ENCODE data around the gene FOXP2. TPM values are rescaled to one million over a fixed set of nuclear protein-coding genes. Genes with fewer than 3 reads are reported as not detected.

The FOXP2 gene
- total RNA-seq, 1 donor from 2014 or later = 5.3 TPM

- H3K36me3 ChIP-seq (ENCODE audit: control insufficient read depth, insufficient read depth, low read length) = no peaks in the 10 kb centered on the region
- no peaks in the 10 kb centered on the region for H3K27me3 ChIP-seq (ENCODE audit: control insufficient read depth, insufficient read depth, low read length)
- FAIRE-seq = no peak
Measured at GRCh38 chr7:114444196-114444595, 29.6 kb downstream of the FOXP2 start.

DNA sequence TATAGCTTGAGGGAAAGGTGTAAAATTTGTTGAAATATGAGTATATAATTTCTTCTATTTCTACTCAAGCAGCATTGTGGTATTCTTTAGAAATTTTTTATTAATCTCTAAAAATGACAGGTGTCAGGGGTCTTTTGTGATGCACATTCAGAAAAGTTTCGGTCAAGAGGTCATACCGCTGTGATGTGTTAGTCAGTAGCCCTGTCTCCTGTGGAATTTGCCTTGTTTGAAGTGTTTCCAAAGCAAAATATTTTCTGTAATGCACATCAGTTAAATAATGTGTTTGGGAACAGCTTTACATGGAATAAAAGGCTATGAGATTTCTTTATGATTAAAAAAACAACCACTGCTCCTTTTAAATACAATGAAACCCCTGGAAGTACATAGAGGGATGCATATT lies 35.8 kb downstream of the FOXP2 start:
- no peak overlapping the region for H3K4me3 ChIP-seq (ENCODE audit: low read depth, low read length)
- no peak for FAIRE-seq
- H3K36me3 ChIP-seq (ENCODE audit: control insufficient read depth, insufficient read depth, low read length) = no peaks in the 10 kb centered on the region
- TF ChIP-seq, protein P1, sequence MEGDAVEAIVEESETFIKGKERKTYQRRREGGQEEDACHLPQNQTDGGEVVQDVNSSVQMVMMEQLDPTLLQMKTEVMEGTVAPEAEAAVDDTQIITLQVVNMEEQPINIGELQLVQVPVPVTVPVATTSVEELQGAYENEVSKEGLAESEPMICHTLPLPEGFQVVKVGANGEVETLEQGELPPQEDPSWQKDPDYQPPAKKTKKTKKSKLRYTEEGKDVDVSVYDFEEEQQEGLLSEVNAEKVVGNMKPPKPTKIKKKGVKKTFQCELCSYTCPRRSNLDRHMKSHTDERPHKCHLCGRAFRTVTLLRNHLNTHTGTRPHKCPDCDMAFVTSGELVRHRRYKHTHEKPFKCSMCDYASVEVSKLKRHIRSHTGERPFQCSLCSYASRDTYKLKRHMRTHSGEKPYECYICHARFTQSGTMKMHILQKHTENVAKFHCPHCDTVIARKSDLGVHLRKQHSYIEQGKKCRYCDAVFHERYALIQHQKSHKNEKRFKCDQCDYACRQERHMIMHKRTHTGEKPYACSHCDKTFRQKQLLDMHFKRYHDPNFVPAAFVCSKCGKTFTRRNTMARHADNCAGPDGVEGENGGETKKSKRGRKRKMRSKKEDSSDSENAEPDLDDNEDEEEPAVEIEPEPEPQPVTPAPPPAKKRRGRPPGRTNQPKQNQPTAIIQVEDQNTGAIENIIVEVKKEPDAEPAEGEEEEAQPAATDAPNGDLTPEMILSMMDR (IDR thresholded peaks at IDR 0.05; ENCODE audit: insufficient read depth, low read length, severe bottlenecking) = no peak
- no peak for DNase-seq (ENCODE audit: low read depth)
- no peaks in the 10 kb centered on the region for H3K27me3 ChIP-seq (ENCODE audit: control insufficient read depth, insufficient read depth, low read length)

More at GRCh38 chr7:114444196-114444595, 29.6 kb downstream of the FOXP2 start:
- H3K4me3 ChIP-seq (ENCODE audit: low read depth, low read length) = no peak overlapping the region
- DNase-seq (ENCODE audit: low read depth) = no peak
- TF ChIP-seq, protein P1 (IDR thresholded peaks at IDR 0.05; ENCODE audit: insufficient read depth, low read length, severe bottlenecking) = no peak

DNA sequence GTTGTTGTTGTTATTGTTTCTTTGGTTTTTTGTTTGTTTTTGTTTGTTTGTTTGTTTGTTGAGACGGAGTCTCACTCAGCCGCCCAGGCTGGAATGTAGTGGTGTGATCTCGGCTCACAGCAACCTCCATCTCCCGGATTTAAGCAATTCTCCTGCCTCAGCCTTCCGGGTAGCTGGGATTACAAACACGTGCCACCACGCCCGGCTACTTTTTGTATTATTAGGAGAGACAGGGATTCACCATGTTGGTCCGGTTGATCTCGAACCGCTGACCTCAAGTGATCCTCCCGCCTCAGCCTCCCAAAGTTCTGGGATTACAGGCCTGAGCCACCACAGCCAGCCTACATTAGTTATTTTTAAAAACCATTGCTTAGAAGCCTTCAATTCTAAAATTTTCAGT lies 45.0 kb downstream of the FOXP2 start:
- Histone ChIP-seq H3K4me3 (ENCODE audit: low read depth, low read length) (no peak overlapping the region), H3K36me3 (ENCODE audit: control insufficient read depth, insufficient read depth, low read length) (no peaks in the 10 kb centered on the region), H3K27me3 (ENCODE audit: control insufficient read depth, insufficient read depth, low read length) (no peaks in the 10 kb centered on the region)
- TF ChIP-seq, protein P1 (IDR thresholded peaks at IDR 0.05; ENCODE audit: insufficient read depth, low read length, severe bottlenecking) = no peak
- FAIRE-seq (no peak), DNase-seq (ENCODE audit: low read depth) (no peak)

- FAIRE-seq = no peak
Measured at GRCh38 chr7:114460021-114460420, 45.4 kb downstream of the FOXP2 start.

DNA sequence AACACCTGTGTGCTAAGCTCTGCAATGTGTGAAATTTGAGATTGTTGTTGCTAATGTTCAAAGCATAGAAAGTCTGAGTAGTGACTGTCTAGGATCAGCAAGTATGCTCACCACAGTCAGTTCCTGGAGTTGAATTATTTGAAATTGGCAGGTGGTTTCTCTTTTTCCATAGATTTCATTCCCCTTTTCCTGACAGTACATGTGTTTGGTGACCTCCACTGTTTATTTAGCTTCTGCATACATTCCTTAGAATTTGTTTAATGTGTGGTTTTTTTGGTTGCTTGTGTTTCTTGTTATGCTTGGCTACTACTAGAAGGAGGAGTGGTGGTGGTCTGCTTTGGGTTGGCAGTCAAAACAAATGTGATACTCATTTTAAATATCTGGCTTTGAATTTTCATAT lies 52.3 kb downstream of the FOXP2 start:
- Histone ChIP-seq H3K4me3 (ENCODE audit: low read depth, low read length) (no peak overlapping the region), H3K36me3 (ENCODE audit: control insufficient read depth, insufficient read depth, low read length) (no peaks in the 10 kb centered on the region), H3K27me3 (ENCODE audit: control insufficient read depth, insufficient read depth, low read length) (no peaks in the 10 kb centered on the region)
- FAIRE-seq (no peak), DNase-seq (ENCODE audit: low read depth) (no peak)
- TF ChIP-seq, protein P1 (IDR thresholded peaks at IDR 0.05; ENCODE audit: insufficient read depth, low read length, severe bottlenecking) = no peak

More at GRCh38 chr7:114460021-114460420, 45.4 kb downstream of the FOXP2 start:
- H3K36me3 ChIP-seq (ENCODE audit: control insufficient read depth, insufficient read depth, low read length) = no peaks in the 10 kb centered on the region
- H3K4me3 ChIP-seq (ENCODE audit: low read depth, low read length) = no peak overlapping the region
- H3K27me3 ChIP-seq (ENCODE audit: control insufficient read depth, insufficient read depth, low read length) = no peaks in the 10 kb centered on the region
- TF ChIP-seq, protein P1 (IDR thresholded peaks at IDR 0.05; ENCODE audit: insufficient read depth, low read length, severe bottlenecking) = no peak
- DNase-seq (ENCODE audit: low read depth) = no peak

- FAIRE-seq (no peak), DNase-seq (ENCODE audit: low read depth) (peak; percentile 13)
- no peak overlapping the region for H3K4me3 ChIP-seq (ENCODE audit: low read depth, low read length)
- H3K27me3 ChIP-seq (ENCODE audit: control insufficient read depth, insufficient read depth, low read length) = no peaks in the 10 kb centered on the region
- no peaks in the 10 kb centered on the region for H3K36me3 ChIP-seq (ENCODE audit: control insufficient read depth, insufficient read depth, low read length)
- TF ChIP-seq, protein P1 (IDR thresholded peaks at IDR 0.05; ENCODE audit: insufficient read depth, low read length, severe bottlenecking) = no peak
Measured at GRCh38 chr7:114468844-114469243, 54.2 kb downstream of the FOXP2 start.
